Activated CD8-positive, alpha-beta memory T cell treated with anti-CD3 and anti-CD28 coated beads for 36 hours (primary cell): Measurements from ENCODE around the gene IRAK2. TPM values are rescaled to one million over a fixed set of nuclear protein-coding genes. Genes with fewer than 3 reads are reported as not detected.
"Not testable (repeated sequence)": the region's sequence is repeated elsewhere in the genome, so short reads cannot be mapped to it uniquely, and the experiment has no call there.

Experiments used
- CTCF ChIA-PET: fragments of 350-600 bp; sonication (Branson Sonifier 250); formaldehyde crosslinking; loops from one replicate; lab custom pipeline; 2021; ENCODE audit warnings: antibody characterized with exemption; lab: Charles Lee
- POLR2A ChIA-PET: fragments of 350-600 bp; sonication (Branson Sonifier 250); formaldehyde crosslinking; loops from one replicate; lab custom pipeline; 2021; ENCODE audit warnings: antibody characterized with exemption; lab: Charles Lee
- total RNA-seq, 2 experiments: library from RNA; stranded (reverse); gene quantifications; one replicate each; pipeline ENCODE4 v1.2.3, GENCODE V29; 2021

The IRAK2 gene
- total RNA-seq, 2 experiments from 2014 or later: 4.0 TPM

DNA sequence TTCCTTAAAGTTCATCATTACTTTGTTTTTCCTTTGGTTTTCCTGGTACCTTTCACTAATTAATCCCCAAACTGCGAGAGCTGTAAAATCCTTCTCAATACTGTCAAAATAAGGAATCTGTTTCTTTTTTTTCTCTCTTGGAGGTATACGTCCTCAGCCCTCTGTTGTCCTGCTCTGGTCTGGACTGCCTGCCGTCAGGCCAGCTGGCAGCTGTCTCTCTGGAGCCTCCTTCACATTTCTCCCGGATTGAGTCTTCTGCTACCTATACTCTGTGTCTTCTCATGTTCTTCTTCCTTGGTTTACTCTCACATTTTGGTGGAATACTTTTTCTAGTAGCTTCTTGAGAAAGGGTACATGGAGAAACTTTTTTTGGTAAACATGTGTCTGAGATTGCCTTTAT lies 97.3 kb downstream of the IRAK2 start:
- POLR2A ChIA-PET: interaction anchor here (0.6 kb wide), 1 partner anchor 147 kb away, joined by 5 read pairs; no protein-coding TSS in a partner anchor
- CTCF ChIA-PET: interaction anchor here (0.6 to 1.2 kb wide), 5 partner anchors 8 to 372 kb away, joined by 3 to 4 read pairs (median 3); partner anchors contain the start of gene JAGN1

DNA sequence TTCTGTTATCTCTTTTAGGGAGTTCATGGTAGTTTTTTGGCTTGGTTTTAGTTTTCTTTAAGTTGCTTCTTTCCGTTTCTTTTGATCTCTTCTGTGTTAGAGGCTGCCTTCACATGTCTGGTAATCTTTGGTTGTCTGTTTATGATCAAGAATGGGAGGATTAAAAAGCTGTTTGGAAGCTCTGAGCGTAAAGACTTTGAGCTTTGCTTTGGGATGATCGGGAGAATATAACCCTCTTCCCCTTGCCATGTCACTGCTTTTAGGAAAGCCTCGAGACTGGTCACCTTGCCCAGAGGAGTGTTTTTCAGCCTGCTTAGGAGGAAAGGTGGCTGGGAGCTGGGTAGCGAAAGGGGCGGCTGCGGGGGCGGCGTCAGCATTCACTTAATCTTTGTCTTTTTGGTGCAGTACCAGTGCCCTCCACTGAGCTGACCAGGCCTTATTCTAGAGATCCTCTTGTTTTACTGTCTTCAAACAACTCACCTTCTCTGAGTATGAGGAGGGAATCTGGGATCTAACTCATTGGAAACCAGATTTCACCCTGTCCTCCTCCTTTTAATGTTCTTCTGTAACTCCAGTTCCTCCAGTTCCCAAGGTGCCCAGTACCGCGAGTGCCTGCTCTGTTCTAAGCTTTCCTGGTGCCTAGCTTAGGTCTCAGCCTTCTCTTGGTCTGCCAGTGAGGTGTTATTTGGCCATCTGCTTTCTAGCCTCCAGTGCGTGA lies 99.1 kb downstream of the IRAK2 start:
- CTCF ChIA-PET: interaction anchor here (0.6 to 1.7 kb wide), 10 partner anchors 9 to 615 kb away, joined by 3 to 5 read pairs (median 3); partner anchors contain the start of gene MTMR14
- POLR2A ChIA-PET: interaction anchor here (1.2 kb wide), 1 partner anchor 9 kb away, joined by 4 read pairs; no protein-coding TSS in a partner anchor

DNA sequence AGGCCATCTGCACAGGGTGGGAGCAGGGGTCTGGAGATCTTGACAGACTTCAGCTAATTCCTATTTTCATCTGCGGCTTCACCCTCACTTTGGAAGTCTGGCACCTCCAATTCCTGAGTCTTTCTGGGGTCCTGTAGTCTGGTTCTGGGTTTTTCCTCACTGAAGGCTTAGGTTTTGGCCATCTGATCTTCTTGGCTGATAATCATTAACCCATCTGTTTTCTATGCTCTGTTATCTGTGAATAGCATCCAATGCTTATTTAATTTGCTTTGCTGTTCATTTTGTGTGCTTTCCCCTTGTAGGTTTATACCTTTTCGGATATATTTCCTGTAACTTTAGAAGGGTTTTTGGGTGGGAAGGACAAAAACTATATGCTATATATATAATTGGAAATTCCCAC lies 101.1 kb downstream of the IRAK2 start:
- POLR2A ChIA-PET: no interaction called here
- CTCF ChIA-PET: interaction anchor here (0.7 to 1.2 kb wide), 2 partner anchors 9 to 489 kb away, joined by 3 to 4 read pairs; no protein-coding TSS in a partner anchor

DNA sequence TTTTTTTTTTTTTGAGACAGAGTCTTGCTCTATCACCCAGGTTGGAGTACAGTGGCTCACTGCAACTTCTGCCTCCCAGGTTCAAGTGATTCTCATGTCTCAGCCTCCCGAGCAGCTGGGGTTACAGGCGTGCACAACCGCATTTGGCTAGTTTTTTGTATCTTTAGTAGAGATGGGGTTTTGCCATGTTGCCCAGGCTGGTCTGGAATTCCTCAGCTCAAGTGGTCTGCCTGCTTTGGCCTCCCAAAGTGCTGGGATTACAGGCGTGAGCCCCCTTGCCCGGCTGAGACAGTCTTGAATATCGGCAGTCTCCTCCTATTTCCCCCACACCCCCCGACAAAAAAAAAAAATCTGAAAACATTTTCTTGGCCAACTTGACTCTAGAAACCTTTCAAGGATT lies 102.2 kb downstream of the IRAK2 start:
- CTCF ChIA-PET: interaction anchor here (0.7 kb wide), 1 partner anchor 119 kb away, joined by 3 read pairs; no protein-coding TSS in a partner anchor
- POLR2A ChIA-PET: not testable (repeated sequence)

DNA sequence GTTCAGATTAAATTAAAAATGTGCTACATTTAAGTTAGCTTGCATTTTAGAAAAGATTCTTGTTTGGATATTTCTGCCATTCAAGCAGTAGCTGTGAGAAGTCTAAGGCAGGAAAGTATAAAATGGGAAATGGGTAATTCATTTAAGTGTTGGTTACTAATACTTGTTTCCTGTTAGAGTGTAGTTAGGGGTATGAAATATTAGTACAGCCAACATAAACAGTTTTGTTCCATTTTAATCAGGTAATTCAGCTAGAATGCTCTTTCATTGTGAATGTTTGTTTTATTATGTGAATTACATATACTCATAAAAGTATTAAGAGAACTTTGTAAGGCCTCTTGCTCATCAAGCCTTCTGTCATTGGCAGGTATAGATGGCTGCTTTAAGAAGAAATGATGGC lies 103.4 kb downstream of the IRAK2 start:
- CTCF ChIA-PET: no interaction called here
- POLR2A ChIA-PET: interaction anchor here (0.6 kb wide), 1 partner anchor 1132 kb away, joined by 4 read pairs; no protein-coding TSS in a partner anchor

DNA sequence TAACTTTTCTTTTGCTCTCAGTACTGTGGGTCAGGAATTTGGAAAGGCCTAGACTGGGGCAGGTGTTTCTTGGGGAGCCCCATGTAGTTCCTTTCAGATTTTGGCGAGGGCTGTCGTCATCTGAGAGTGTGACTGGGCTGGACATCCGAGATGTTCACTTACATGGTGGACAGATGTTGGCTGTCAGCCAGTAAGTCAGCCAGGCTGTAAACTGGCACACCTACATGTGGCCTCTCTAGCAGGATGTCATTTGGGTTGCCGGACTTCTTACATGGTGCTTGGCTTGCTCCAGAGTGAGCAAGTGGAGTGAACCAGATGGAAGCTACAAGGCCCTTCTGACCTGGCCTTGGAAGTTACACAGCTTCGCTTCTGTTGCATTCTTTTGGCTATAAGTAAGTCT lies 104.2 kb downstream of the IRAK2 start:
- CTCF ChIA-PET: no interaction called here

DNA sequence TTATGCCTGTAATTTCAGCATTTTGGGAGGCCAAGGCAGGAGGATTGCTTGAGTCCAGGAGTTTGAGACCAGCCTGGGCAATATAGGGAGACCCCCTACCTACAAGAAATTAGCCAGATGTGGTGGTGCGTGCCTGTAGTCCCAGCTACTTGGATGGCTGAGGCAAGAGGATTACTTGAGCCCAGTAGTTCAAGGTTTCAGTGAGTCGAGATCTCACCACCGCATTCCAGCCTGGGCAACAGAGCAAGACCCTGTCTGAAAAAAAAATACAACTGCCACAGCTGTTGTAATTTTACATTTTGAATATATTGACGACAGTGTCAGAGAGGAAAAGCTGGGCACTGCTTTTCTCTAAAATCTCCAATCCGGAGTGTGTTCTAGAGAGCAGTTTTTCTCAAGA lies 104.7 kb downstream of the IRAK2 start:
- CTCF ChIA-PET: interaction anchor here (1.6 kb wide), 1 partner anchor 8 kb away, joined by 3 read pairs; no protein-coding TSS in a partner anchor

More for the DNA sequence above, 104.2 kb downstream of the IRAK2 start:
- POLR2A ChIA-PET: no interaction called here

DNA sequence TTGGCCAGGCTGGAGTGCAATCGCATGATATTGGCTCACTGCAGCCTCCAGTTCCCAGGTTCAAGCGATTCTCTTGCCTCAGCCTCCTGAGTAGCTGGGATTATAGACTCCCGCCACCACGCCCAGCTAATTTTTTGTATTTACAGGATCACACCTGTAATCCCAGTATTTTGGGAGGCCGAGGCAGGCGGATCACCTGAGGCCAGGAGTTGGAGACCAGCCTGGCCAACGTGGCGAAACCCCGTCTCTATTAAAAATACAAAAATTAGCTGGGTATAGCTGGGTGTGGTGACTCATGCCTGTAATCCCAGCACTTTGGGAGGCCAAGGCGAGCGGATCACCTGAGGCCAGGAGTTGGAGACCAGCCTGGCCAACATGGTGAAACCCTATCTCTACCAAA lies 107.8 kb downstream of the IRAK2 start:
- ChIA-PET CTCF (interaction anchor here (1.4 kb wide), 1 partner anchor 8 kb away, joined by 3 read pairs; no protein-coding TSS in a partner anchor), POLR2A (interaction anchor here (0.6 to 1.6 kb wide), 3 partner anchors 9 to 46 kb away, joined by 3 to 4 read pairs (median 3); no protein-coding TSS in a partner anchor)

More for the DNA sequence above, 104.7 kb downstream of the IRAK2 start:
- POLR2A ChIA-PET: no interaction called here

DNA sequence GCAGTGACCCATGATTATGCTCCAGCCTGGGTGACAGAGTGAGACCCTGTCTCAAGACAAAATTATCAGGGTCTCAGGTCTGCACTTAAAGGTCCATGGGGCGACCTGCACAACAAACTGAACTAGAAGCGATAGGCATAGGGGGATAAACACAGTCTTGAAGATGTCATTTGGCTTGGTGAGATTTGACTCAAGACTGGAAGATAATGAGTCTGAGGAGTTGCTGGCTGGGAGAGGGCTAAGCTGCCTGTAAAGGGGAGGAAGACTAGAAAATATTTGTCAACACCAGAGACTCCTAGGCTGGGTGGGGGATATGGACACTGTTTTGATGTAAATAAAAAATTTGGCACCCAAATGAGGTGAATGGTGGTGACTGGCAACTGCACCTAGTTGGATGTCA lies 108.3 kb downstream of the IRAK2 start:
- ChIA-PET POLR2A (interaction anchor here (0.6 to 1.6 kb wide), 3 partner anchors 9 to 47 kb away, joined by 3 to 4 read pairs (median 3); no protein-coding TSS in a partner anchor), CTCF (interaction anchor here (1.4 kb wide), 1 partner anchor 9 kb away, joined by 3 read pairs; no protein-coding TSS in a partner anchor)

DNA sequence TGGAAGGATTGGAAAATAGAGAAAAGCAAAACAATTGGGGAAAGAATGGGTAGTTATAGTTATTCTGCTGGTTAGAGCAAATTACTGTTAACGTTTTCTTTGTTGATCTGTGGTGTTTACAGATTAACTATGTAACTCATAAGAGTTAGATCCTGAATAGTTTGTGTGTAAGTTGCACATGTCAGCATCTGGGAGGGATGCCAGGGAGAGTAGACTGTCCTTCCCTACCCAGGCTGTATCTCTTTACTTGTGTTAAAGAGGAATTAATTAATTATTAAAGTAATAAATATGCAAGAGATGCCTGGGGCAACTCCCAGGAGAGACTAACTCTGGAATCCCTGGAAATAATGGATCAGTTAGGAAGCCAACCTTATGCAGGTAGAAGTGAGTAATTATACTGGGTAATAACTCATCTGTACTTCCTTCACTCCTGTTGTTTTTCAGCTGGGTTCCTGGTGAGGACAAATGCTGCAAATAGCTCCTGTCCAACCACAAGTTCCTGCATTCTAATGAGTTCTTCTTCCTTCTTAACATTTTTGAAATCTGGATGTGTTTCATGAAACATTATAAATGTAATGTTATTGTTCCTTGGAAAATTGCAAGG lies 109.1 kb downstream of the IRAK2 start:
- CTCF ChIA-PET: interaction anchor here (0.6 kb wide), 1 partner anchor 503 kb away, joined by 5 read pairs; no protein-coding TSS in a partner anchor

DNA sequence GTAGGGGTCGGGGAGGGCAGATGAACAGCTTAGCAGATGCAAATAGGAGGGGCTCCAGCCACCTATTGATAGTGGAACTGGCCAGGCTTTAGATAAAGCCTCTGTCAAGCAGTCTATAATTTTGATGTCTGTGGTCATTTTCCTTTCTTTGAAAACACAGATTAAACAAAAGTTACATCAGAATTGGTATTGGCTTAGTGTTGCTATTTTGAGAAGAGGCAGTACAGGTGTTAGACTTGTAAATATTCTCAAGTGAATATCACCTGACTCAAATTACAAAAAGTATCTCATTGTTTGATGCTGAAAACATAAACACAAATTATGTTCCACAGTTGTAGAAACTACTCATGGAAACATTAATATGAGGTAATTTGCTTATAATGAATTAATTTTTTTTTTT lies 109.9 kb downstream of the IRAK2 start:
- ChIA-PET POLR2A (no interaction called here), CTCF (interaction anchor here (0.6 to 0.7 kb wide), 2 partner anchors 62 to 502 kb away, joined by 4 to 5 read pairs; no protein-coding TSS in a partner anchor)

More for the DNA sequence above, 109.1 kb downstream of the IRAK2 start:
- POLR2A ChIA-PET: no interaction called here

DNA sequence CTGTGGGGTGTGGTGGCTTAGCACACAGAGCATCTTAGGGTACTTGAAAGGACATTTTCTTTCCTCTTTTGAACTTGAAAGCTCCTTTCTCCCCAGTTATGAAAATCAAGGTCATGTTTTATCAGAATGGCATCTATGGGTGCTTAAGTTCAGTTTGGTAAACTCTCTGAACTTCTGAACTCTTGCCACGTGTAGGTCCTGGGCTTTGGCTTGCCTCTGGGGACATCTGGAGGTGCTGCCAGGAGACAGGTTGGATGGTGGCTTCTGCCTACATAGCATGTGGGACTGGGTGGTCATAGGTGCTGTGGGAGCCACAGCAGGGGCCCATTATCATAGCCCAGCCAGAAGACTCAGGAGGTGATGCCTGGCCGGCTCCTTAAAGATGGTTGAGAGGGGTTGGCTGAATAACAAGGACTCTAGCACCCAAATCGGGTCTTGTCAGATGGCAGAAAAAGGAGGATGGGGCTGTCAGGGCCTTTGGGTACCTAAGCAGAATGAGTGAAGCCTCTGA lies 112.5 kb downstream of the IRAK2 start:
- CTCF ChIA-PET: no interaction called here
- POLR2A ChIA-PET: no interaction called here

DNA sequence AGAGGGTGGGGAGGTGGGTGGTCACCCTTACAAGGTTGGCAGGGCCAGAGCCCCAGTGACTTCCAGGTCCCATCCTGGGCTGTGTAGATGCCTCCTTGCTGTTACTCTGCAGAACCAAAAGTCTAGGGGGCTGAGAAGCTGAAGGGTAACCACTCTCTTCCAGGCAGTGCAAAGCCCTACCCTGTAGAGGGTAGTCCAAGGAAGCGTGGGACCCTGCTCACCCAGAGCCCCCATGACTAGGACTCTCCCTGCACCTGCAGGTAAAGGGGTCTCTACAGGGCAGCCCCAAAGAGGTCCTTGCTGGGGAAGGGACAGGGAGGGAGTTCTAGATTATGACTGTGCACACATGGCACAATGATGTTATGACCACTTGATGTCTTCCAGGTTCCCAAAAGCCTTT lies 113.8 kb downstream of the IRAK2 start:
- ChIA-PET CTCF (no interaction called here), POLR2A (no interaction called here)

DNA sequence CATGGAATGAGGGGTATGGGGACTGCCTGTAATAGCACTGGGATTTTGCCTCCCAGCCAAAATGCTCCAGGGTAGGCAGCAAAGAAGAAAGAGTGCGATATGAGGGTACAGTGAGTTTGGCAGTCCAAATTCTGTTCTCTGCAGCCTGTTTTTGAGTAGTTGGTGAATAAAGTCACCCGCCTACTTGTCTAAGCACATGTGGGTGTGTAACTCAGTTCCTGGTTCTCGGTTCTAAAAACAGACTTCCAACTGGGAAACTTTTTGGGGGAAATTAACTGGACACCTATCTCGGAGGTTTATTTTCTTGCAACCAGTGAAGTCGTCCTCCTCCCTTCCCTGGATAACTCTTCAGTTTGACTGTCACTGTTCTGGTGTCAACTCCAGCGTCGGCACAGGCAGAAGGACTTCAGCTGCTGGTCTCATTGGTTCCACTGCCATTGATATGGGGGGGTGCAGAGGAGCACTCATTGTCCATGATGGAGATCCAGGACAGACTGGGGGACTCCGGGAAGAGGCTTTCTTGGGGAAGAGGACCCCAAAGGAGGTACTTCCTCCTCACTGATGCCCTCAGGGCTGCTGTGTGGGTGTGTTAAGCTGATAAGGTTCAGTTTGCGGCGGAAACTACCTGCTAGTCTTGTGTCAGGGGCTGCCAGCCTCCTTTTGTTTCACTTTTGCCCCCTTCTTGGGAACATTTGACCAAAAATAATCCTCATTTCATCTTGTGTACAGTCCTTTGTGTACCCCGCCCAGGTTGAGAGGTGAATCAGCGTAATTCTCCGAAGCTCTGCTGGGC lies 114.9 kb downstream of the IRAK2 start:
- ChIA-PET CTCF (interaction anchor here (1.3 kb wide), 1 partner anchor 31 kb away, joined by 3 read pairs; the partner anchor contains the start of gene TATDN2), POLR2A (no interaction called here)

DNA sequence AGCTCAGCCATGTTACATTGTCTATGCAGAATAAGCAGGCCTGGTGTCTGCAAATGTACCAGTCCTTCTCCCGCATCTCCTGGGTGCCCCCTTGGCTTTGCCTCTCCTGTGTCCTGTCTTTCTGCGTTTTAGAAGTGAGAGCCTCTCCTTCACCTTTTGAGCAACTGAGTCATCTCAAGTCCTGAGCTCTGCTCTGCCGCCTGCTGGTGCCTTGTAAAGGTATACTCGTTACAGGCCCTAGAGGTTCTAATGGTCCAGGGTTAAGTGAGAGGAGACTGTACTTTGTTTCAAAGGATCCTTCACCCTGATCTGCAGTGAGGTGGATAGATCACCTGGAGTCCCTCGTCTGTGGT lies 115.4 kb downstream of the IRAK2 start:
- ChIA-PET POLR2A (no interaction called here), CTCF (interaction anchor here (1.3 kb wide), 1 partner anchor 32 kb away, joined by 3 read pairs; the partner anchor contains the start of gene TATDN2)

DNA sequence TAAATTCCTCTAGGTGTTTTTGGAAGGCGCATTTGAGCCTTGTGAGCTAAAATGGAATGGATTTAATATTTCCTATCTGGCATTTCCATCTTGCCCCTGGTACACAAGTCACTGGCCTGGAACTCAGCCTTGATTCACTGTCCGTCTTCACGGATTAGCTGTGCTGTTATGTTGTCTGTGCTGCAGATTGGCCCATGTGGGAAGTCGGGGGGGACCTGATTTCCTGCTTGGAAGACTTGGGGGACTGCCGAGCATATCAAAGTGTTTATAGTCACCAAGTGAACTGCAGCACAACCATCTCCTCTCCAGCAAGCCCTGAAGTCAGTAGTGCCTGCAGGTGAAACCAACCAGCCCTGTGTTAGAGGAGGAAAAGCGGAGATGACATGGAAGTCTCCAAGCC lies 115.9 kb downstream of the IRAK2 start:
- CTCF ChIA-PET: no interaction called here
- POLR2A ChIA-PET: no interaction called here

DNA sequence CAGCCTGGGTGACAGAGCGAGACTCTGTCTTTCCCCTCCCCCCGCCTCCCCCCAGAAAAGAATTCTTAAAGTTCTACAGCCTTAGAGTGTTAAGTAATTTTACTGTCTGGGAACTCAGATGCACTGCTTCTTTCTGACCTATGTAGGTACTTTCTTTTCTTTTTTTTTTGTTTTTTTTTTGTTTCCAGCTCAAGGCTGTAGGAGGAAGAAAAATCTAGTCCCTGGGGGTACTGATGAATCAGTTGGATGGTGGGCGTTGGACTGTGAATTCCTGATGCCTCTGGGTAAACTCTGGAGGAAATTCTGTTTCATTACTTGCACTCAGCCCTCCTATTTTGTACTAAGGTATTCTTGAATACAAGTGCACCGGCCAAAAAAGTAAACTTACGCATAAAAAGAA lies 117.2 kb downstream of the IRAK2 start:
- ChIA-PET CTCF (no interaction called here), POLR2A (no interaction called here)

DNA sequence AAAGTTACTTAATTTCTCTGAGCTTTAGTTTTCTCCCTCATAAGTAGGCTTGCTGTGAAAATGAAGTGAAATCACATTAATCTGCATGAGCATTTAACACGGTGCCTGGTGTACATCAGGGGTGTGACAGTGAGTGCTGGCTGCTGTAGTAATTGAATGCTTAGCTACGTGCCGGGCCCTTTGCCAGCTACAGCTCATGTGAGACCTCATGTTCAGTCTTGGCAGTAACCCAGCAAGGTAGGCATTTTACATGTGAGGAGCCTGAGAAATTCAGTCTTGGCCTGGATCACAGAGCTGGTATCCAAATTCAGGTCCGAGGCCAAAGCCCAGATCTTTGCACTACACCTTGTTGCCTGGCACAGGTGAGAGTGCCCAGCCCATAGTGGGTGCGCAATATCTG lies 118.9 kb downstream of the IRAK2 start:
- ChIA-PET CTCF (interaction anchor here (0.7 to 1.9 kb wide), 3 partner anchors 20 to 118 kb away, joined by 3 to 4 read pairs (median 3); partner anchors contain the start of gene TATDN2), POLR2A (interaction anchor here (0.6 kb wide), 1 partner anchor 34 kb away, joined by 3 read pairs; no protein-coding TSS in a partner anchor)
